A673 (cell line): ENCODE results near the gene CDCA4.

ENCODE experiments used
- CTCF ChIP-seq: fragments of 300-800, 200-600 bp; sonication (generic); conservative IDR thresholded peaks from 2 replicates; pipeline ENCODE4 v1.5.1; 2017; ENCODE audit warnings: low read depth, mild to moderate bottlenecking, antibody characterized with exemption, low read length, moderate library complexity, mixed read lengths
- EZH2 ChIP-seq: fragments of 200-600 bp; sonication (generic); IDR thresholded peaks from 2 replicates; pipeline ENCODE4 v1.6.1; 2017; ENCODE audit warnings: borderline replicate concordance, low read depth, mild to moderate bottlenecking, mixed read lengths, antibody characterized with exemption, low read length; ENCODE audit not compliant: poor library complexity, severe bottlenecking

GRCh38 chr14:105010106-105010505 is 10.8 kb downstream of the CDCA4 start:
- TF ChIP-seq CTCF (no peak), EZH2 (no peak)
